ENCODE data around the gene UHRF1. TPM values are rescaled to one million over a fixed set of nuclear protein-coding genes. Genes with fewer than 3 reads are reported as not detected.

UHRF1 gene
- total RNA-seq, 1 donor from 2014 or later: 20.7 TPM

DNA sequence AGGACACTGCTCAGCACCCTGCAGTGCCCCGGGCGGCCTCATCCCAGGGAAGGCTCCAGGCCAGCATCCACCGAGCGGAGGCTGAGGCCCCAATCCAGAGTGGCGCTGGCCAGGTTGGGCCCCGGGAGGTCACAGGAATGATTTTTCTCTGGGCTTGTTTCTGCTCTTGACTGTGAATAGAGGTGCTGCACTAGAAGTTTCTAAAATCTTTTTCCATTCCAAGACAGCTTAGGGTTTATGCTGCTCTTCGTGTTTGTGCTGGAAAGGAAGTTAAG lies 74.7 kb downstream of the UHRF1 start:
- peaks cover 48% of the 10 kb centered on the region for H3K4me1 Mint-ChIP-seq (ENCODE audit: unreplicated experiment)
- TF ChIP-seq, protein P1, sequence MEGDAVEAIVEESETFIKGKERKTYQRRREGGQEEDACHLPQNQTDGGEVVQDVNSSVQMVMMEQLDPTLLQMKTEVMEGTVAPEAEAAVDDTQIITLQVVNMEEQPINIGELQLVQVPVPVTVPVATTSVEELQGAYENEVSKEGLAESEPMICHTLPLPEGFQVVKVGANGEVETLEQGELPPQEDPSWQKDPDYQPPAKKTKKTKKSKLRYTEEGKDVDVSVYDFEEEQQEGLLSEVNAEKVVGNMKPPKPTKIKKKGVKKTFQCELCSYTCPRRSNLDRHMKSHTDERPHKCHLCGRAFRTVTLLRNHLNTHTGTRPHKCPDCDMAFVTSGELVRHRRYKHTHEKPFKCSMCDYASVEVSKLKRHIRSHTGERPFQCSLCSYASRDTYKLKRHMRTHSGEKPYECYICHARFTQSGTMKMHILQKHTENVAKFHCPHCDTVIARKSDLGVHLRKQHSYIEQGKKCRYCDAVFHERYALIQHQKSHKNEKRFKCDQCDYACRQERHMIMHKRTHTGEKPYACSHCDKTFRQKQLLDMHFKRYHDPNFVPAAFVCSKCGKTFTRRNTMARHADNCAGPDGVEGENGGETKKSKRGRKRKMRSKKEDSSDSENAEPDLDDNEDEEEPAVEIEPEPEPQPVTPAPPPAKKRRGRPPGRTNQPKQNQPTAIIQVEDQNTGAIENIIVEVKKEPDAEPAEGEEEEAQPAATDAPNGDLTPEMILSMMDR (IDR thresholded peaks at IDR 0.05): no peak
- H3K36me3 Mint-ChIP-seq (ENCODE audit: unreplicated experiment): peaks cover 3% of the 10 kb centered on the region
- no peaks in the 10 kb centered on the region for H3K27me3 Mint-ChIP-seq (ENCODE audit: unreplicated experiment)
- H3K4me3 Mint-ChIP-seq (ENCODE audit: unreplicated experiment): no peak overlapping the region
- H3K27ac Mint-ChIP-seq (ENCODE audit: unreplicated experiment): no peak overlapping the region
- H3K9me3 Mint-ChIP-seq (ENCODE audit: unreplicated experiment): no peaks in the 10 kb centered on the region
- DNase-seq (ENCODE audit: extremely low spot score, unreplicated experiment): no peak

DNA sequence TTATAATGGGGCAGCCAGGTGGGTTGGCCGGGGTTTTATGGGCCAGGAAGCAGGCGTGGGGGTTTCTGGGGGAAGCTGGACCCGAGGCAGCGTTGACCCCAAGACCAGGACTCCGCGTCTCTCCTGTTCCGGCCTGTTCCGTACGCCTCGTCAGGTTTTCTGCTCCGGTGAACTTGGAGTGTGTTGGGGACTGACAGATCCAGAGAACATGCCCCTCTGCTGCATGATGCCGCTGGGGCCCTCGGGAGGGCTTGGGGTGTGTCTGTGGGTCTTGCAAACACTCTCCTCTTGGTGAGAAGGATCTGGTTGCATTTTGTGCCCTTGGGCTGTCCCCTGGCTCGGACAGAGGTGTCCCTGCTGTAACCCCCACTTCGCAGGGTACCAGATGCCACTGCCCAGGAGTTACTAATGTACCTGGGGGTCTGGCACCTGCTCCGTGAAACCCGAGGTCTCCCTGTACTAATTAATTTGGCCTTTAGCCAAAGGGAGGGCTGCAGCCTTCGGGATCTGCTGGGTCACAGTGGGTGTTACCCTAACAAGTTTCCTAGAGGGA lies 75.2 kb downstream of the UHRF1 start:
- H3K27me3 Mint-ChIP-seq (ENCODE audit: unreplicated experiment): no peaks in the 10 kb centered on the region
- no peaks in the 10 kb centered on the region for H3K9me3 Mint-ChIP-seq (ENCODE audit: unreplicated experiment)
- TF ChIP-seq, protein P1 (IDR thresholded peaks at IDR 0.05): no peak
- H3K4me3 Mint-ChIP-seq (ENCODE audit: unreplicated experiment): no peak overlapping the region
- peaks cover 3% of the 10 kb centered on the region for H3K36me3 Mint-ChIP-seq (ENCODE audit: unreplicated experiment)
- H3K27ac Mint-ChIP-seq (ENCODE audit: unreplicated experiment): no peak overlapping the region
- DNase-seq (ENCODE audit: extremely low spot score, unreplicated experiment): no peak
- peaks cover 48% of the 10 kb centered on the region for H3K4me1 Mint-ChIP-seq (ENCODE audit: unreplicated experiment)

DNA sequence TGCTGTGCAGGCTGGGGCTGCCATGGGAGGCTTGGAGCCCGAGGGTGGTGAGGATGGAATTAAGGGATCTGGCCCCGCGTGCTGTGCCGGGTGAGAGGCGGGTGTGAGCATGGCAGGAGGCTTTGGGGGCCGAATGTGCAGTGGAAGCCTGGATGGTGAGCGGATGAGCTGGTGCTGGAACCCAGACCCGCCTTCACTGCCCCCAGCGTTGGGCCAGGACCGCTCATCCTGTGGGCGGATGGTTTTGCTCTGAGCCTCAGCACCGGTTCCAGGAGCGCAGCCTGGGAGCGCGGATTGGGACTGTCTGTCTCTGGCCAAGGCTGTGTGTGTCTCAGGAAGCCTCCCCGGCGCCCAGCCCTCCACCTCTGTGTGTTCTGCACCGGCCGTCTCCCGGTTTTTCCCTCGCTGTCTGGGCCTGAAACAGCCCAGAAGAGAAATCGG lies 76.3 kb downstream of the UHRF1 start:
- peaks cover 3% of the 10 kb centered on the region for H3K36me3 Mint-ChIP-seq (ENCODE audit: unreplicated experiment)
- no peak for DNase-seq (ENCODE audit: extremely low spot score, unreplicated experiment)
- no peak overlapping the region for H3K4me3 Mint-ChIP-seq (ENCODE audit: unreplicated experiment)
- TF ChIP-seq, protein P1 (IDR thresholded peaks at IDR 0.05): no peak
- H3K4me1 Mint-ChIP-seq (ENCODE audit: unreplicated experiment): peaks cover 50% of the 10 kb centered on the region
- peak overlapping the region; percentile 56 for H3K27ac Mint-ChIP-seq (ENCODE audit: unreplicated experiment)
- no peaks in the 10 kb centered on the region for H3K9me3 Mint-ChIP-seq (ENCODE audit: unreplicated experiment)
- H3K27me3 Mint-ChIP-seq (ENCODE audit: unreplicated experiment): no peaks in the 10 kb centered on the region

DNA sequence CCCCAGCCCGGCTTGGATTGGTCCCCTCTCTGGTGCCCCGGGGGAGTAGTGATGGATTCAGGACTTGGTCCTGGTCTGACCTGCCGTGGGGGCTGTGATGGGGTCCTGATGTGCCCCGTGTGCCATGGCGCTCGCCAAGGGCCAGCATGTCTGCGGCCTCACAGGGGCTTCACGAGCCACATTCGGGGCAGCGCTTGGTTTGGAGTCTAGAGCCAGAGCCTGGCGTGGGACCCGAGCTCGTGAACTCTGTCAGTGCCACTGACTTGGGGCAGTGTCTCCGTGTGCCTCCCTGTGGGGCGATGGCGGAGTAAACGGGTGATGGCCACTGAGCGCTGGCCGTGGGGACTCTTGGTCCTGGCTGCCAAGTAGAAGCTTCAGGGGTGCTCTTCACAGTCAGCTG lies 76.8 kb downstream of the UHRF1 start:
- H3K27ac Mint-ChIP-seq (ENCODE audit: unreplicated experiment): no peak overlapping the region
- TF ChIP-seq, protein P1 (IDR thresholded peaks at IDR 0.05): no peak
- H3K27me3 Mint-ChIP-seq (ENCODE audit: unreplicated experiment): no peaks in the 10 kb centered on the region
- DNase-seq (ENCODE audit: extremely low spot score, unreplicated experiment): no peak
- H3K36me3 Mint-ChIP-seq (ENCODE audit: unreplicated experiment): peaks cover 3% of the 10 kb centered on the region
- H3K9me3 Mint-ChIP-seq (ENCODE audit: unreplicated experiment): no peaks in the 10 kb centered on the region
- H3K4me1 Mint-ChIP-seq (ENCODE audit: unreplicated experiment): peaks cover 48% of the 10 kb centered on the region
- H3K4me3 Mint-ChIP-seq (ENCODE audit: unreplicated experiment): no peak overlapping the region

DNA sequence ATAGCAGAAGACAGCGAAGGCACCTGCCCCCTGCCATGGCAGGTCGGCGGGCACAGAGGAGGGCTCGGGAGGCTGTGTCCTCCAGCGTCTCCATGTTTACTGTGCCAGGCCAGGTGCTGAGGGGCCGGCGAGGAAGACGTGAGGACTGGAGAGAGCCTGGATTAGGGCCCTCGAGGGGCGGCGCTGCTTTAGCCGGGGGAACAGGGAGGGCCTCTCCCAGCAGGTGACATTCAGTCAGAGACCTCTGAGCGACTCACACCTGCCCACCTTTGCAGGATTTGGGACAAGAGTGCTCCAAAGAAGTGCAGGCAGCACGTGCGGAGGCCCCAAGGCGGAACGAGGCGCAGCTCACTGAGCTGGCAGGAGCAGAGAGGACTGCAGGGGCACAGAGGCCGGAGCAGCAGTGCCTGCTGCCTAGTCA lies 77.2 kb downstream of the UHRF1 start:
- Mint-ChIP-seq H3K4me3 (ENCODE audit: unreplicated experiment) (no peak overlapping the region), H3K27me3 (ENCODE audit: unreplicated experiment) (no peaks in the 10 kb centered on the region), H3K9me3 (ENCODE audit: unreplicated experiment) (no peaks in the 10 kb centered on the region), H3K36me3 (ENCODE audit: unreplicated experiment) (peaks cover 3% of the 10 kb centered on the region), H3K27ac (ENCODE audit: unreplicated experiment) (no peak overlapping the region), H3K4me1 (ENCODE audit: unreplicated experiment) (peaks cover 46% of the 10 kb centered on the region)
- DNase-seq (ENCODE audit: extremely low spot score, unreplicated experiment): no peak
- TF ChIP-seq, protein P1 (IDR thresholded peaks at IDR 0.05): no peak

Measured in osteocyte (in vitro differentiated cells).